Liver (tissue), 9 donors: Measurements from ENCODE around the gene HIGD2B. TPM values are rescaled to one million over a fixed set of nuclear protein-coding genes. Genes with fewer than 3 reads are reported as not detected.

ENCODE experiments used
- DNase-seq: peaks from one replicate; pipeline ENCODE4 v3.0.0-alpha.2; 2017; ENCODE audit warnings: low spot score
- H3K27ac ChIP-seq, 2 donors: one replicate each; pipeline ENCODE4 v1.7.0; 2013; ENCODE audit warnings: inconsistent platforms in 2 of 2, low read length in 2 of 2, control low read depth in 1 of 2, low read depth in 1 of 2, mild to moderate bottlenecking in 1 of 2
- H3K27me3 ChIP-seq, 4 donors: one replicate each; pipeline versions ENCODE4 v1.6.1 to v1.7.0; 2013; ENCODE audit warnings: low read length in 3 of 4, inconsistent platforms in 1 of 4, mild to moderate bottlenecking in 1 of 4, moderate library complexity in 1 of 4; ENCODE audit not compliant: control insufficient read depth in 4 of 4, insufficient read depth in 4 of 4
- H3K36me3 ChIP-seq, 4 donors: one replicate each; pipeline versions ENCODE4 v1.6.1 to v1.7.0; 2013; ENCODE audit warnings: low read length in 3 of 4, mild to moderate bottlenecking in 3 of 4, low read depth in 1 of 4, moderate library complexity in 1 of 4; ENCODE audit not compliant: control insufficient read depth in 4 of 4, insufficient read depth in 3 of 4
- H3K4me1 ChIP-seq, 4 donors: one replicate each; pipeline versions ENCODE4 v1.6.1 to v1.7.0; 2013; ENCODE audit warnings: low read length in 3 of 4, mild to moderate bottlenecking in 3 of 4, moderate library complexity in 1 of 4; ENCODE audit not compliant: control insufficient read depth in 4 of 4, insufficient read depth in 4 of 4
- H3K4me3 ChIP-seq, 3 donors: one replicate each; pipeline versions ENCODE4 v1.6.1 to v1.7.0; 2013; ENCODE audit warnings: low read length in 3 of 3, control low read depth in 1 of 3, low read depth in 1 of 3, mild to moderate bottlenecking in 1 of 3
- H3K9ac ChIP-seq, 2 donors: one replicate each; pipeline ENCODE4 v1.7.0; 2013; ENCODE audit warnings: low read length in 2 of 2, mild to moderate bottlenecking in 2 of 2, moderate library complexity in 2 of 2, control low read depth in 1 of 2, low read depth in 1 of 2
- H3K9me3 ChIP-seq, 4 donors: one replicate each; pipeline versions ENCODE4 v1.6.1 to v1.7.0; 2013; ENCODE audit warnings: low read length in 3 of 4; ENCODE audit not compliant: control insufficient read depth in 4 of 4
- EGR1 ChIP-seq, 2 donors: IDR thresholded peaks; 2 replicates each; pipeline ENCODE4 v1.6.1; 2016 to 2018; ENCODE audit warnings: antibody characterized with exemption in 2 of 2, low read depth in 2 of 2
- FOXA1 ChIP-seq: IDR thresholded peaks from 2 replicates; pipeline ENCODE4 v1.6.1; 2016; ENCODE audit warnings: antibody characterized with exemption
- GABPA ChIP-seq, 2 donors: IDR thresholded peaks in 1 of 2; conservative IDR thresholded peaks in 1 of 2; 2 replicates each; pipeline ENCODE4 v1.6.1; 2016; ENCODE audit warnings: antibody characterized with exemption in 2 of 2, mild to moderate bottlenecking in 1 of 2, moderate library complexity in 1 of 2
- HNF4G ChIP-seq: IDR thresholded peaks from 2 replicates; pipeline ENCODE4 v1.6.1; 2016; ENCODE audit warnings: antibody characterized with exemption
- JUND ChIP-seq, 2 donors: IDR thresholded peaks; 2 replicates each; pipeline ENCODE4 v1.6.1; 2016; ENCODE audit warnings: antibody characterized with exemption in 2 of 2
- NR2F2 ChIP-seq: IDR thresholded peaks from 2 replicates; pipeline ENCODE4 v1.6.1; 2016; ENCODE audit warnings: antibody characterized with exemption
- RAD21 ChIP-seq, 2 donors: IDR thresholded peaks; 2 replicates each; pipeline ENCODE4 v1.6.1; 2016; ENCODE audit warnings: antibody characterized with exemption in 2 of 2, mild to moderate bottlenecking in 2 of 2
- RXRA ChIP-seq, 2 donors: IDR thresholded peaks; 2 replicates each; pipeline ENCODE4 v1.6.1; 2017 to 2018; ENCODE audit warnings: antibody characterized with exemption in 2 of 2, mild to moderate bottlenecking in 1 of 2
- TAF1 ChIP-seq: conservative IDR thresholded peaks from 2 replicates; pipeline ENCODE4 v1.6.1; 2016; ENCODE audit warnings: antibody characterized with exemption, mild to moderate bottlenecking
- WGBS: extraction: QIAGEN DNeasy Blood & Tissue Kit; methylation state at CpG from one replicate; pipeline ENCODE4 v1.1.7; 2013; 5-methylcytosine and 5-hydroxymethylcytosine counted together
- polyA plus RNA-seq, 2 donors: library from polyadenylated mRNA; stranded (reverse) in 1 of 2; unstranded in 1 of 2; fragments of 200-250 nt in 1 of 2; fragments of >200 nt in 1 of 2; fragmentation: Nextera tagmentation in 1 of 2; extraction: Ambion mirVana in 1 of 2; gene quantifications; one replicate each; pipeline versions ENCODE4 v1.2.1 to v1.2.3, GENCODE V29; 2013 to 2015
- total RNA-seq, 2 donors: library from RNA; depleted of rRNA; stranded (reverse); fragments of >200 nt; gene quantifications; one replicate each; pipeline ENCODE4 v1.2.3, GENCODE V29; 2014
- TF ChIP-seq, protein P1 (sequence below): IDR thresholded peaks from 2 replicates; pipeline ENCODE4 v1.6.1; 2016; ENCODE audit warnings: antibody characterized with exemption
- TF ChIP-seq, protein P2 (sequence below): IDR thresholded peaks from 2 replicates; pipeline ENCODE4 v1.6.1; 2016; ENCODE audit warnings: antibody characterized with exemption
- TF ChIP-seq, protein P3 (sequence below): IDR thresholded peaks from 2 replicates; pipeline ENCODE4 v1.6.1; 2016; ENCODE audit warnings: antibody characterized with exemption
- TF ChIP-seq, protein P4 (sequence below): IDR thresholded peaks from 2 replicates; pipeline ENCODE4 v1.6.1; 2016; ENCODE audit warnings: antibody characterized with exemption, mild to moderate bottlenecking
- donor health status: healthy.
- donor health status: healthy.
- donor health status: healthy.
- donor health status: healthy.
- donor health status: healthy.

Gene HIGD2B
- total and polyA plus RNA-seq, 4 donors = not detected

DNA sequence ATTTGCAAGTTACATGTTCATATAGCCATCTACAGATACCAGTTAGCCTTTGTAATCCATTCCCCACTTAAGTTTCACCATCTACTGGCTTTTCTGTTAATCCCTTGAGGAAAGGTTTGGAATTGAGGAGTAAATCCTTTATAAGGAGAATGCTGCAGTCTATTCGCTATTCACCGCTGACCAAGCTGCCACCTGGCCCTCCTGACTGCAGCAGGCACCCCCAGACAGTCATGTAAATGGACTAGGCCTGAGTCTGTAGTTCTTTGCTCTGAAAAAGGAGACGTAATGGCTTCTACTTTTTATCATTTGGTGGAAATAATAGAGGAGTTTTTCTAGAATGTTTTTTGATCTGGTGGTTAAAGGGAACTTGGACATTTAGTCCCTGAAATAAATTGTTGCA, 3.2 kb downstream of the HIGD2B start:
- Histone ChIP-seq H3K4me1 (peaks cover 3 to 13% (median 6%) of the 10 kb centered on the region in 4 donors), H3K36me3 (no peaks in the 10 kb centered on the region), H3K9me3 (no peaks in the 10 kb centered on the region), H3K4me3 (no peak overlapping the region), H3K27me3 (no peaks in the 10 kb centered on the region), H3K9ac (no peak overlapping the region), H3K27ac (no peak overlapping the region)
- DNase-seq = no peak
- WGBS = 96% methylated on average over 3 of the region's 3 CpGs
- TF ChIP-seq NR2F2 (no peak), GABPA (IDR thresholded peaks at IDR 0.05 in 1 of 2, conservative IDR thresholded peaks at IDR 0.05 in 1 of 2) (no peak), TAF1 (no peak), HNF4G (no peak), FOXA1 (no peak)
- TF ChIP-seq, protein P1, sequence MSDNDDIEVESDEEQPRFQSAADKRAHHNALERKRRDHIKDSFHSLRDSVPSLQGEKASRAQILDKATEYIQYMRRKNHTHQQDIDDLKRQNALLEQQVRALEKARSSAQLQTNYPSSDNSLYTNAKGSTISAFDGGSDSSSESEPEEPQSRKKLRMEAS = no peak

DNA sequence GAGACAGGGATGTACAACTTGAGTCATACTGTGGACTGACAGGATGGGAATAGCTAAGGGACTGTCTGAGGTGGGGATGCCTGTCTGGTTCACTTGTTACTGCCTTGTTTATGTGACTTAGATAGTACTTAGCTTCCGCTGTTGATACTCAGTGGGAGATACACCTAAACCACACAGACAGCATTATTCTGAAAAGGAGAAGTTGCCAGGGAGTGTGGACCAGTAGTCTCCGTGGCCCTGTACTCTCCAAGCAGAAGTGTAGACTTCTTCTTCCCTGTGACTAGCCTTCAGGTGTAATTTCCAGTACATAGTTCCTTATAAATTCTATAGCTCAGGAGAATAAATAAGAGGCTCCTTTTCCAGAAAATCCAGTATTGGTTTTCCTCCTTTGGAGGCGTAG, 5.1 kb downstream of the HIGD2B start:
- Histone ChIP-seq H3K36me3 (no peaks in the 10 kb centered on the region), H3K4me3 (no peak overlapping the region), H3K9me3 (no peaks in the 10 kb centered on the region), H3K4me1 (peaks cover 0 to 8% (median 5%) of the 10 kb centered on the region in 4 donors), H3K27me3 (no peaks in the 10 kb centered on the region), H3K9ac (no peak overlapping the region), H3K27ac (no peak overlapping the region)
- DNase-seq = no peak
- no peak for TF ChIP-seq RXRA (IDR thresholded peaks at IDR 0.05)
- TF ChIP-seq, protein P2, sequence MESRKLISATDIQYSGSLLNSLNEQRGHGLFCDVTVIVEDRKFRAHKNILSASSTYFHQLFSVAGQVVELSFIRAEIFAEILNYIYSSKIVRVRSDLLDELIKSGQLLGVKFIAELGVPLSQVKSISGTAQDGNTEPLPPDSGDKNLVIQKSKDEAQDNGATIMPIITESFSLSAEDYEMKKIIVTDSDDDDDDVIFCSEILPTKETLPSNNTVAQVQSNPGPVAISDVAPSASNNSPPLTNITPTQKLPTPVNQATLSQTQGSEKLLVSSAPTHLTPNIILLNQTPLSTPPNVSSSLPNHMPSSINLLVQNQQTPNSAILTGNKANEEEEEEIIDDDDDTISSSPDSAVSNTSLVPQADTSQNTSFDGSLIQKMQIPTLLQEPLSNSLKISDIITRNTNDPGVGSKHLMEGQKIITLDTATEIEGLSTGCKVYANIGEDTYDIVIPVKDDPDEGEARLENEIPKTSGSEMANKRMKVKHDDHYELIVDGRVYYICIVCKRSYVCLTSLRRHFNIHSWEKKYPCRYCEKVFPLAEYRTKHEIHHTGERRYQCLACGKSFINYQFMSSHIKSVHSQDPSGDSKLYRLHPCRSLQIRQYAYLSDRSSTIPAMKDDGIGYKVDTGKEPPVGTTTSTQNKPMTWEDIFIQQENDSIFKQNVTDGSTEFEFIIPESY = no peak
- TF ChIP-seq, protein P1 = no peak
- TF ChIP-seq TAF1 = no peak
- TF ChIP-seq, protein P3, sequence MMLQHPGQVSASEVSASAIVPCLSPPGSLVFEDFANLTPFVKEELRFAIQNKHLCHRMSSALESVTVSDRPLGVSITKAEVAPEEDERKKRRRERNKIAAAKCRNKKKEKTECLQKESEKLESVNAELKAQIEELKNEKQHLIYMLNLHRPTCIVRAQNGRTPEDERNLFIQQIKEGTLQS = no peak
- TF ChIP-seq GABPA (IDR thresholded peaks at IDR 0.05 in 1 of 2, conservative IDR thresholded peaks at IDR 0.05 in 1 of 2) = no peak
- TF ChIP-seq RAD21 (IDR thresholded peaks at IDR 0.05) = no peak
- no peak for TF ChIP-seq JUND (IDR thresholded peaks at IDR 0.05)
- TF ChIP-seq EGR1 (IDR thresholded peaks at IDR 0.05; ENCODE audit: low read depth in 2 of 2) = no peak
- no peak for TF ChIP-seq NR2F2
- TF ChIP-seq HNF4G = no peak
- TF ChIP-seq, protein P4, sequence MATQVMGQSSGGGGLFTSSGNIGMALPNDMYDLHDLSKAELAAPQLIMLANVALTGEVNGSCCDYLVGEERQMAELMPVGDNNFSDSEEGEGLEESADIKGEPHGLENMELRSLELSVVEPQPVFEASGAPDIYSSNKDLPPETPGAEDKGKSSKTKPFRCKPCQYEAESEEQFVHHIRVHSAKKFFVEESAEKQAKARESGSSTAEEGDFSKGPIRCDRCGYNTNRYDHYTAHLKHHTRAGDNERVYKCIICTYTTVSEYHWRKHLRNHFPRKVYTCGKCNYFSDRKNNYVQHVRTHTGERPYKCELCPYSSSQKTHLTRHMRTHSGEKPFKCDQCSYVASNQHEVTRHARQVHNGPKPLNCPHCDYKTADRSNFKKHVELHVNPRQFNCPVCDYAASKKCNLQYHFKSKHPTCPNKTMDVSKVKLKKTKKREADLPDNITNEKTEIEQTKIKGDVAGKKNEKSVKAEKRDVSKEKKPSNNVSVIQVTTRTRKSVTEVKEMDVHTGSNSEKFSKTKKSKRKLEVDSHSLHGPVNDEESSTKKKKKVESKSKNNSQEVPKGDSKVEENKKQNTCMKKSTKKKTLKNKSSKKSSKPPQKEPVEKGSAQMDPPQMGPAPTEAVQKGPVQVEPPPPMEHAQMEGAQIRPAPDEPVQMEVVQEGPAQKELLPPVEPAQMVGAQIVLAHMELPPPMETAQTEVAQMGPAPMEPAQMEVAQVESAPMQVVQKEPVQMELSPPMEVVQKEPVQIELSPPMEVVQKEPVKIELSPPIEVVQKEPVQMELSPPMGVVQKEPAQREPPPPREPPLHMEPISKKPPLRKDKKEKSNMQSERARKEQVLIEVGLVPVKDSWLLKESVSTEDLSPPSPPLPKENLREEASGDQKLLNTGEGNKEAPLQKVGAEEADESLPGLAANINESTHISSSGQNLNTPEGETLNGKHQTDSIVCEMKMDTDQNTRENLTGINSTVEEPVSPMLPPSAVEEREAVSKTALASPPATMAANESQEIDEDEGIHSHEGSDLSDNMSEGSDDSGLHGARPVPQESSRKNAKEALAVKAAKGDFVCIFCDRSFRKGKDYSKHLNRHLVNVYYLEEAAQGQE = no peak
- WGBS = 61% methylated on average over 3 of the region's 3 CpGs
